ENCODE data around the gene ABHD12B.

DNA sequence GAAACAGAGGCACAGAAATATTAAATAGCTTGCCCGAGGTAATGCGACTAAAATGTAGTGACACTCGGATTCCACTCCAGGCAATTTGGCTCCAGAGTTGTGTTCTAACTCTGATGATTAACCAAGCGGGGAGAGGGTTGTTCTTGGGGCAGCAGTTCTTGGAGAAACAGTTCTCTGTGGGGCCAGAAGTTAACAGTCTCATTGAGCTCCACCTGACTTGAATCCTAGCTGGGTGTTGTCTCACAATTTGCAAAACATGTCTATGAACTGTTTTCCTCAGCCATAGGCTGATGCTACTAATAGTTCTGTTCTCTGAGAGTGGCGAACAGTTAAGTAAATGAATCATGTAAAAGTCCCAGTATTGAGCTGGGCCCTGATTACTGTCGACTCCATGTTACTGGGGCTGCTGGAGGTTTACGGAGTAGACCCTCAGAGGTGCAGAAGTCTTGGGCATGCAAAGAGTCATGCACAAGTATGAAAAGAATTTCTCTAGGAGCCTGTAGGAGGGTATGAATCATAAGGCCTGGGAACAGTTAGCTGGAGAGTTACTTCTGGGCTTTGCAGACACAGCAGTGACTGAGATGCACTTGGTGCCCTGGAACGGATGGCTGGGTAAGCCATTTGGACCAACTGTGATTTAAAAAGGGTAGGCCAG, 25.5 kb upstream of the ABHD12B start:
- TF ChIP-seq, protein P1, sequence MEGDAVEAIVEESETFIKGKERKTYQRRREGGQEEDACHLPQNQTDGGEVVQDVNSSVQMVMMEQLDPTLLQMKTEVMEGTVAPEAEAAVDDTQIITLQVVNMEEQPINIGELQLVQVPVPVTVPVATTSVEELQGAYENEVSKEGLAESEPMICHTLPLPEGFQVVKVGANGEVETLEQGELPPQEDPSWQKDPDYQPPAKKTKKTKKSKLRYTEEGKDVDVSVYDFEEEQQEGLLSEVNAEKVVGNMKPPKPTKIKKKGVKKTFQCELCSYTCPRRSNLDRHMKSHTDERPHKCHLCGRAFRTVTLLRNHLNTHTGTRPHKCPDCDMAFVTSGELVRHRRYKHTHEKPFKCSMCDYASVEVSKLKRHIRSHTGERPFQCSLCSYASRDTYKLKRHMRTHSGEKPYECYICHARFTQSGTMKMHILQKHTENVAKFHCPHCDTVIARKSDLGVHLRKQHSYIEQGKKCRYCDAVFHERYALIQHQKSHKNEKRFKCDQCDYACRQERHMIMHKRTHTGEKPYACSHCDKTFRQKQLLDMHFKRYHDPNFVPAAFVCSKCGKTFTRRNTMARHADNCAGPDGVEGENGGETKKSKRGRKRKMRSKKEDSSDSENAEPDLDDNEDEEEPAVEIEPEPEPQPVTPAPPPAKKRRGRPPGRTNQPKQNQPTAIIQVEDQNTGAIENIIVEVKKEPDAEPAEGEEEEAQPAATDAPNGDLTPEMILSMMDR (IDR thresholded peaks at IDR 0.05), result no peak
- TF ChIP-seq POLR2AphosphoS5 (IDR thresholded peaks at IDR 0.05), result no peak

Measured in prostate gland (tissue), 2 donors.